GM18507 (cell line): Measurements from ENCODE around the gene NDC80.
A peak's percentile ranks its signal among the peaks of the same experiment; 100 is the strongest.

Experiments used
- DNase-seq: peaks from one replicate; pipeline ENCODE4 v3.0.0; 2011; ENCODE audit warnings: low read depth; ENCODE audit not compliant: insufficient read length; ENCODE audit errors: extremely low spot score
- FAIRE-seq: peaks from 2 replicates; lab custom pipeline; 2011; peaks lifted over from hg19 to GRCh38; lab: Jason Lieb, UNC

The NDC80 gene

DNA sequence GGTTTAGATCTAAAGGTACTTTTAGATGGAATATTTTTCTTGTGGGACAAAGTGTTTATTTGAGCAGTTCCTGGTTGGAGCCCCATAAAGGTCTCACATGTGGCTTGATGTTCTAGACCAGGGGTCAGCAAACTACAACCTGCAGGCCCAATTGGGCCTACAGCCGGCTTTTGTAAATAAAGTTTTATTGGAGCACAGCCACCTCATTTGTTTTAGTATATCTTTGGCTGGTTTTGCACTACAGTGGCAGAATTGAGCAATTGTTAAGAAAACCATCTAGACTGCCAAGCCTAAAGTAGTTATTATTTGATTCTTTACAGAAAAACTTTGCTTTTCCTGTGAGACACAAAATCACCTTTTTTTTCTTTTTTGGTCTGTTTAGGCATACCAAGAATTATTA, 41.6 kb downstream of the NDC80 start:
- FAIRE-seq = no peak

DNA sequence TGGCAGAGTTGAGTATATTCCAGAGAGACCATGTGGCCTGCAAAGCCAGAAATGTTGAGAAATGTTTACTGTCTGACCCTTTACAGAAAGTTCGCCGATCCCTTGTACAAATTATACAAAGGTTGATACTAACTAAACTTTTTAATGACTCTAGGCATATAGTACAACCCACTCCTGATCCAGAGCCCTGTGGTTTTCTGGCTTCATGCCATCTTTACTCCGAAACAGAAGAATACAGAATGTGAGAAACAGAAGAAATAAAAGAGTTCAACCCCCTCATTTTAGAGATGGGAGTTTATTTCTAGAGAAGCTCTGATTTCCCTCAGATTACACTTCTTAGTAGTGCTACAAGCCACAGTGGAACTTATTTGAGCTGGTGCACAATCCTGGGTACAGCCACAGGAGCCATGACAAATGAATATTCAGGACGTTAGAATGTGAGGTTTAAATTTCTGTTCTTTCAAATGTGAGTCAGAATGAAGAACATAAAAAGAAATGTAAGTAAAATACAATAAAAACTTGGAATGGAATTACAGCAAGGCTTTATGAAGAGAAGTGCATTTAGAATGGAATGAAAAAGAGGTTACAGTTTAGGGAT, 46.1 kb downstream of the NDC80 start:
- DNase-seq (no peak), FAIRE-seq (no peak)

More for the DNA sequence above, 41.6 kb downstream of the NDC80 start:
- DNase-seq = no peak

DNA sequence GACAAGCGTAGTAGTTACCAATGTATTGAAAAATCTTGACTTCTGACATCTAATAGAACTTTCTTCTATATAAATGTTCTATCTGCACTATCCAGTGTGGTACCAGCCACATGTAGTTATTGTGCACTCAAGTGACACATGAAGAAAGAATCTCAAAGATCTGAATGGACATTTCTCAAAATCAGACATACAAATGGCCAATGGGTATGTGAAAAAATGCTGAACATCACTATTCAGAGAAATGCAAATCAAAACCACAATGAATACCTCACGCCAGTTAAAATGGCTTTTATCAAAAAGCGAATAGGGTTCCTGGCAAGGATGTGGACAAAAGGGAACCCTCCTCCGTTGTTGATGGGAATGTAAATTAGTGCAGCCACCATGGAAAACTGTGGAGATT, 46.7 kb downstream of the NDC80 start:
- FAIRE-seq = no peak
- DNase-seq = no peak

DNA sequence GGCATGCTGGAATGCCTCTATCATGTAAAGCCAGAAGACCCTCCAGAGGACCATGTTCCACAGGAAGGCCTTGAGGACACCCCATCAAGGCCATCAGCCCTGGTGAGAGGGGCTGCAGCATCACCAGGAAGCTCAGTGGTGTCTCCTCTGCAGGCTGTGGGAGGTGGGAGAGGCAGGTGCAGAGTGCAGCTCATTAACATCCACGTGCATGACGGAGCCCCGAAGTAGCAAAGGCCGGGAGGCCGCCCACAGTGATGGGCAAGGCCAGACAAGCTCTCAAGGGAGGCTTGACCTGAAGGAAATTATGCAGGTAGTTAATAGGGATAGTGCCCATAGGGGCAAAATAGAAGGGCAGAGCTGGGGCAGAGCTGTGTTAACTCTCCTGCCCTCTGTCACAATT, 53.9 kb downstream of the NDC80 start:
- FAIRE-seq (no peak), DNase-seq (no peak)

DNA sequence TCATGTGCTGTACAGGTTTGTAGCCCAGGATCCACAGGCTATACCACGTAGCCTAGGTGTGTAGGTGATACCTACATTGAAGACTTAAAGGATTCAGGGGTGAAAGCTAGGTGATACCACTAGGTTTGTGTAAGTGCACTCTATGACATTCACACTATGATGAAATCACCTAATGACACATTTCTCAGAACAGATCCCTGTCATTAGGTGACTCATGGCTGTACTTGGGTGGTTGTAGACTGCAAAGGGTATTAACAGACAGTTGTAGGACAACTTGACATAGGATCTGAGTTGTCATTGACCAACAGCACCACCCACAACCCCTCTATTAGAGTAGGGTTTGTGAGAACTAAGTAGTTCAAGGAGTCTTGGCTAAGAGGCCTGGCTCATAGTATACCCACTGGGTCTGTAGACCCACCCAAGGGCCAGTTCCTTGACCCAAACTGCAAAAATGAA, 56.5 kb downstream of the NDC80 start:
- DNase-seq = no peak

DNA sequence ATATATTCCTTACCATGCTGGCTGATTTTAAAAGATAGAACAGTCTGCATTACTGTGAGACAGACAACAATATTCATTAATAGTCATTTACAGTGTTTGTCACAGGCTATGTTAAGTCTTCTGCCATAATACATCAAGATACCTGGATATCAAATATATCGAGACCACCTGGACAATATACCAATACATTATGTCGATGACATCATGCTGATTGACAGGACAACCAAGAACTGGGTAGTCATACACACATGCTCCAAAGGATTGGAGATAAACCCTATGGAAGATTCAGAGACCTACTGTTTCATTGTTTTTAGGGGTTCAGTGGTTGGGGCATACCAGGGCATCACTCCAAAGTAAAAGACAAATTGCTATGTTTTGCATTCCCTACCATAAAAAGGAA, 57.6 kb downstream of the NDC80 start:
- FAIRE-seq = no peak
- no peak for DNase-seq

More for the DNA sequence above, 56.5 kb downstream of the NDC80 start:
- no peak for FAIRE-seq

DNA sequence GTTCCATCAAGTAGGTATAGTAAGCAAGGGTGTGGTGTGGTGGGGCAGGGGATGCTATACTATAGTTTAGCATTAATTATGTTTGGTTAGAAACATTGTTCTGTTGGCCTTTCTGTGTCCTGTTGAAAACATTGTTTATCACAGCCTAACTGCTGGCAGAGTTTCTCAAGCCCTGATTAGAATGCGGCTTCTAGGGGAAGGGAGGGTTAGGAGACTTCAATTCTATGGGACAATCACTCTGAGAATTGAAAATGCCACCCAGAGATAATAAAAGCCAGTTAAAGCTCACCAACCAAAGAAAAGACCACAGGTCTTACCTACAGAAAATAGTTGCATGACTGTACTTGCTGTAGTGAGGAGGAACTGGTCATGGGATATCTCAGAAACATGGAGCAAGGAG, 64.2 kb downstream of the NDC80 start:
- DNase-seq = no peak
- FAIRE-seq = no peak

DNA sequence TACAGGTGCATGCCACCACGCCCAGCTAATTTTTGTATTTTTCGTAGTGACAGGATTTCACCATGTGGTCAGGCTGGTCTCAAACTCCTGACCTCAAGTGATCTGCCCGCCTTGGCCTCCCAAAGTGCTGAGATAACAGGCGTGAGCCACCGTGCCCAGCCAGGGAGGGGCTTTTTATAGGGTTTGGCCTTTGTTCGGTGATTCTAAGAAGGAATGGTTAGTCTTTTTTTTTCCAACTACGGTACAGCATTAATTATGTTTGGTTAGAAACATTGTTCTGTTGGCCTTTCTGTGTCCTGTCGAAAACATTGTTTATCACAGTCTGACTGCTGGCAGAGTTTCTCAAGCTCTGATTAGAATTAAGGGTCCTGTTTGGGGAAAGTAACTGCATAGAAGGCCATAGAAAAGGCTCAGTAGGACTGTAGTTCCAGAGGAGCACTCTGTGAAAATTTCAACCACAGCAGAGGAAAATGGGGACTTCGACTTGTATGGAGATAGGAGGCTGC, 64.8 kb downstream of the NDC80 start:
- no peak for FAIRE-seq

DNA sequence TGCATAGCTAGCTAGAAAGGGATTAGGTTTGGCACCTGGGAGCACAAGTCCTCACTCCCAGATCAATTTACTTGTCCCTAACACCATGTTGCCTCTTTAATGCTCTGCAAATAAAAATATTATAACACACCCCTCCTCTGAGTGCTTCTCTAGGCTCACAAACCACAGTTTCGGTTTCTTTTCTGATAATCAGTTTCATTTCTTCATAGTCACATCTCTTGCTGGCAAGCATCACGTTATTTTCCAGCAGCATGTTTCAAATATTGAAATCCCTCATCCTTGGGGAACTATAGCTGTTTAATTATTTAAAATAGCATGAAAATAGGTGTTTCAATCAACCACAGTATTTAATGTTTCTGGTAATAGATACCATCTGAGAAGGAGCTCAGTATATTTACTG, 70.3 kb downstream of the NDC80 start:
- FAIRE-seq = peak; percentile 93
- no peak for DNase-seq

More for the DNA sequence above, 64.8 kb downstream of the NDC80 start:
- no peak for DNase-seq

DNA sequence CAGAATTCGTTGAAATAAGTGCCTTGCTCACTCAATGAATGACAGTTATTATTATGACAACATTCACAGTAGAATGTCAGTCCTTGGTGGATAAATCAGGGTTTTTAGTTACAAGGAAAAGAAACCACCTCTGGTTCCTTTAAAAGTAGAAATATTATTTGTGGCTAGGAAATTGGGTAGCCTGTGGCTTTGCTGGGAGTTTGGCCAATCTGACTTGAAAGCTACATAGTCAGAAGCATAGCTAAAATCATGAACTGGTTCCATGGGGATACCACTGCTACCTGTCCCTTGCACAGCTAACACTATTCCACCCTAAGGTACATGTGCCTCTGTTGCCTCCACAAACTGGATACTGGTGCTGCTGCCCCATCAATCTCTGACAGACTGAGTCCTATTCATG, 71.4 kb downstream of the NDC80 start:
- FAIRE-seq (peak; percentile 46), DNase-seq (no peak)

DNA sequence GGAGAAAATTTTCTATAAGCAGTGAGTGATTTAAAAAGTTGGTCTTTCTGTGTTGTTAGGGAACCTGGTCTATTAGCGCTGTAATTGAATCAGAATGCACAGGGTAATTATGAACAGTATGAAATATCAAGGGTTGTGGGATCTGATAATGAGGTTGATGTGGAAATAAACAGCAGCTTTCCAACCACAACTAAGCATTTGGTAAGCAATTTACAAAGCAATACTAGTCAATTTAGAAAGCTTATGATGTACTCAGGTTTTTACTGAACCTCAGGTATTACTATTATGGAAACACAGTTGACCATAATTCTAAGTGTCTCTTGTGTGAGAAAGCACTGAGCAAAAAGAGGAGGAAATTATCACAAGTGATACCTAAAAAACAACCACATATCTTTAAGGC, 73.2 kb downstream of the NDC80 start:
- DNase-seq (no peak), FAIRE-seq (no peak)

DNA sequence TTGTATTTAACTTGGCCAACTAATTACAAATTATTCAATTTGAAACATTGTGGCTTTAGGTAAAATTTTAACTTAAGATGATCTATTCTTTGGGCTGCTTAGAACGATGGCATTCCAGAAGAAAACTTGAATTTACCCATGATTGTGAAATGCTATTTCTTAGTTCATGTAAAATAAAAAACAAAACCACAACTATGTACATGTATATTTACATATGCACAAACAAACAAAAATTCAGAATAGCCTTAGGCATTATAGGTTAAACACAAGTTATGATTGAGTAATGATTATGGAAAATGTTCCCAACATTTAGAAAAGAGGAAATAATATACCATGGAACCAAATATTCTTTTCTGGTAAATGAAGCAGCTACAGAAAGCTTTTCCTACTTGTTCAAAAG, 80.6 kb downstream of the NDC80 start:
- DNase-seq (no peak), FAIRE-seq (no peak)

DNA sequence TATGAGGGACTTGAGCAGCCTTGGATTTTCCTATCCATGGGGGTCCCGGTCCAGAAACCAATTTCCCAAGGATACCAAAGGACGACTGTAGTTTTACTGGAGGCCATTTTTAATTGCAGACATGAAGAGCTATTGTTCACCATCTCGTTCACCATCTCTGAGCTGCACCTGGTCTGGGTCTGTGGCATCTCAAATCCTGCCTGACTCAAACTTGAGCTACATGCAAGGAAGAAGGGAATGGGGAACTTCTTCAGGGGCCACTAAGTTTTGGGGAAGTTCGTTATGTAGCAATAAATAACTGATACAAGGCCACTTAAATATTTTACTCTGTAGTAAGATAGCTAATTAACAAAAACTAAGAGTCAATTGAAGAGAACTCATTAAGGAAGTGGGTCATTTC, 82.1 kb downstream of the NDC80 start:
- FAIRE-seq (no peak), DNase-seq (no peak)

DNA sequence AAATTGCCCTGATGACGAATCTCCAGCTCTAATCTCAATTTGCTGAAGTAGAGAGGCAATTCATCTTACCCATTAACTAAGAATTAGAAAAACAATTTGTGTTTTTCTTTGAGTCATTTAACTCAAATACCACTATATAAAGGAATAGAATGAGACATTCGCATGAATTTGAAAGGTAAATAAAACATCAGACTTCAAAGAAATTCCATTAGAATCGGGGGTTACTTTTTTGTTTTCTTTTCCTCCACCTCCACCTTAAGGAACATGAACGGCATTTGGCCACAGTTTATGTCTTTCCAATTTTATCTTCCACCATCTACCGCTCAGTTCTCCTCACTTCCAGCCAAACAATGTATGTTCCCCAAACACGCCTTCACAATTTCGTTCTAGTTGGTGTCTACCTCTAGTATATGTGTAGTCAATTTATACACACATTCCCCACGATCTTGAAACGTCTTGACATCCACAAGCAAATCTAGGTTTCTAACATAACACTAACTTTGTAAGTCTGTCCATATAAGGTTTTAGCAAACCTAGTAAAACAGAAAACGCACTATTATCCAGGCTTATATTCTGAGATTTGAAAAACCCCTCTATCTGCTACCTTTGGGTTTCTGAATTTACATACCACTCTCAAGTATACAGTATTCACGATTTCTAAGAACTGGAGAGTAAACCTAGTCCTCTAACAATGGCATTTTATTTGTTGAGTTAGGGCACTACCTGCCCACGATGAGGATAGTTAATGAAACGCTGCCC, 83.0 kb downstream of the NDC80 start:
- FAIRE-seq (peak; percentile 15), DNase-seq (no peak)

DNA sequence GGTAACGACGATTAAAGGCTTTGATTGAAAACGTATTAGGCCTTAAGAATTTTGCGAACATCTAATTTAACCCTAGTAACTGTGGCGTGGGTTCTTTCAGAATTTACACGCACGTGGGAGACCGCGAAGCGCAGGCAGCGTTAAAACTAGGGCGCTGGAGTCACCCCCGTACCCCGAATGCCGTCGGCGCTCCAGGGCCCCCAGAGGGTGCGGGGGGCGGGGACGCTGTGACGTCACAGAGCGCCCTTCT, 83.5 kb downstream of the NDC80 start:
- DNase-seq (peak; percentile 25), FAIRE-seq (peak; percentile 49)

DNA sequence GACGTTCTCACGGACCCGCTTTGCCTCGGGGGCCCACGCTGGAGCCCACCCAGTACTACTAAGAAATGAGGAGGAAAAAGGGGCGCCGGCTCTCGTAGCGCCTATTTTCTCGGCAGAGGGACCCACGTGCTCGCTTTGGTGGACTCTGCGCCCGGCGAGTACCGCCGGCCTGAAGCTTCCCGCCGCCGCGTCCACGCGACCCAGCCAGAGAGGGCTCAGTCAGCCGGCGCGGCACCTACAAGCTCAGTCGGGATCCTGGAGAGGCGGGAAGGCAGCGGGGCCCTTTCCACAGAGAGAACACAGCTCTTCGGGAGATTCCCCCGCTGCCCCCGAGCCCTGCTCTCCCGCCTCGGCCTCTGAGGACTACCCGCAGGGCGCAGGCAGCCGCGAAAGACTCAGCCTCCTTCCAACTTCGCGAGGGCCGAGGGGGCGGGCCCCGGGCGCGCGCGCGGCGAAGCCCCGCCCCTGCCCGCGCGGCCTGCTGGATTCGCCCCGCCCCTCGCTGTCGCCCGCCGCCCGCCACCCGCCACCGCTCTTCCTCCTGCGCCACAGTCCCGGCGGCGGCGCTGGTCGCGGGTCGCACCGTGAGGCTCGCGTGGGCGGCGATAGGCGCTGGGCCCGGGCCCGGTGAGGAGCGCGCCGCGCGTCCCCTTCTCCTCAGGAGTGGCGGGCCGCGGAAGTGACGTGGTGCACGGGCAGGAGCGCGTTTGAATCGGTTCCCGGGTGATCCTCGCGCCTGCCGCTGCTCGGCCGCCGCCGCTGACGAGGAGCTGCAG, 84.0 kb downstream of the NDC80 start, which contains the start of gene SMCHD1:
TSS of gene SMCHD1 (plus strand) at position 549 of the 776 bp plus-strand sequence. CDS start 350 bp downstream, outside the sequence.
- FAIRE-seq = peak; percentile 75

DNA sequence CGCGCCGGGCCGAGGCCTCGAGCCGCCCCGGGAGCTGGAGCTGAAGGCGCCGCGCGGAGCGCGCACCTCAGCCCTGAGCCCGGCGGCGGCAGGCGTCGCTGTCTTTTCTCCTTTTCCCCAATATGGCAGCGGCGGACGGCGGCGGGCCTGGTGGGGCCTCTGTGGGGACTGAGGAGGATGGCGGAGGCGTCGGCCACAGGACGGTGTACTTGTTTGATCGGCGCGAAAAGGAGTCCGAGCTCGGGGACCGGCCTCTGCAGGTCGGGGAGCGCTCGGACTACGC, 84.5 kb downstream of the NDC80 start:
- DNase-seq (no peak), FAIRE-seq (no peak)

More for the DNA sequence above, 84.0 kb downstream of the NDC80 start, which contains the start of gene SMCHD1:
- peak; percentile 65 for DNase-seq

DNA sequence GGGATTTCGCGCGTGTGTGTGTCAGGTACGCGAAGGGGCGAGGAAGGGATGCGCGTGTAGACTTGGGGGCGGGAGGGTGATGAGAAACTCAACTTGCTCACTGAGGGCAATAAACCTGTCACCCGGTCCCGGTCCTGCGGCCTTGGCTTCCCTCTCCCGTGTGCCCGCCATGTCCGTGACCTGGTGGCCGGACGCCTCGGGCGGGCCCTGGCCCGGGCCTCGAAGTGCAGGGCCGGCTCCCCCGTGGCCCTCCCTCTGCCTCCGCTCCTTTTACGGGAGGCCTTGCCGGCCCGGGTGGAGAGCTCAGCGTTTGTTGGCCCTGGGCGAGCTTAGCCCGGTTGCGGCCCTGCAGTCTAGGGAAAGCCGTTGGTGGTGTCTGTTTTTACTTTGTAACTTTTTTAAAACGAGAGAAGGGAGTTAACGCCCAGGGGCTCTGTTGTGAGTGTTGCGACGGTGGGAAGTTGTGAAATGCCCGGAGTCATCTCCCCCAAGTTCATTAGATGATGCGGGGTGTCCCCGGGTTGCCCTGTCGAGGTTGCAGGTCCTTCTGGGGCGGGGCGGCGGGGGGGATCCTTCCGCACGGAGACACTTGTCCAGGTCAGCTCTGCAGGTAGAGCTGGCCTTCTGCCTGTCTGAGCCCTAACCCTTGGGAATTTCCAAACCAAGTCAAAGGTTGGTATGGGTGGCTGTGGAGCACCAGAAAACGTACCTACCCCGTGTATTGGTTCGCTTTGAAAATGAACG, 85.1 kb downstream of the NDC80 start:
- DNase-seq = no peak

DNA sequence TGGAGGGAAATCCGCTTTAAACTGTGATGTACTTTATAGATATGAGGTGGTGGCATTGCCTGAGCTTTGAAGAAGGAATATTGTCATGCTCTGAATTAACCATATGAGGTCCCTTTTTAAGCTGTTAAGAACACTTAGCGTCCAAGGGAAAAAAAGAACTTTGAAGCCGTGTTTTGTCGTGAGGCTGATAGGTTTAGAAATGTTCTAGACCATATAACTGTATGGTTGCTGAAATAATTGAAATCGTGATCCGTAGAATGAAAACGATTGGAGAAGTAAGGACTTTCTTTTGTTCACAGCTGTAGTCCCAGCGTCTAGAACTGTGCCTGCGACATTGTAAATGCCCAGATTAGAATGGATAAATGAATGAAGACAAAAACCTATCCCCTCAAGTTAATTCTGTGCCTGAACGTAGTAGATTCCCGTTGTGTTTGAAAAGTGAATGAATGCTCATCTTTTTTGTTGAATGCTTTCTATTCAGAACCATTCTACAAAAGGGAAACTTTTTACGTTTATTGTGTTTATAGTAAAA, 85.7 kb downstream of the NDC80 start:
- FAIRE-seq (no peak), DNase-seq (no peak)

More for the DNA sequence above, 85.1 kb downstream of the NDC80 start:
- FAIRE-seq = peak; percentile 73
